PC-9 (cell line): ENCODE measurements around the gene C1QTNF1.

Experiments
- CTCF ChIP-seq: fragments of 200-600 bp; sonication (generic); conservative IDR thresholded peaks from 2 replicates; pipeline ENCODE4 v1.6.1; 2017; ENCODE audit warnings: mixed run types, antibody characterized with exemption, mild to moderate bottlenecking, moderate library complexity
- EZH2 ChIP-seq: fragments of 200-600 bp; sonication (generic); IDR thresholded peaks from 2 replicates; pipeline ENCODE4 v1.8.0; 2017; ENCODE audit warnings: antibody characterized with exemption, low read depth

- no peak for TF ChIP-seq CTCF
- TF ChIP-seq EZH2, result no peak
Observed at GRCh38 chr17:79001190-79002020, 22.6 kb upstream of the C1QTNF1 start.
